ENCODE results near the gene CHST2. TPM values are rescaled to one million over a fixed set of nuclear protein-coding genes. Genes with fewer than 3 reads are reported as not detected.
"Not testable (repeated sequence)": the region's sequence is repeated elsewhere in the genome, so short reads cannot be mapped to it uniquely, and the experiment has no call there.

CHST2 gene, protein sequence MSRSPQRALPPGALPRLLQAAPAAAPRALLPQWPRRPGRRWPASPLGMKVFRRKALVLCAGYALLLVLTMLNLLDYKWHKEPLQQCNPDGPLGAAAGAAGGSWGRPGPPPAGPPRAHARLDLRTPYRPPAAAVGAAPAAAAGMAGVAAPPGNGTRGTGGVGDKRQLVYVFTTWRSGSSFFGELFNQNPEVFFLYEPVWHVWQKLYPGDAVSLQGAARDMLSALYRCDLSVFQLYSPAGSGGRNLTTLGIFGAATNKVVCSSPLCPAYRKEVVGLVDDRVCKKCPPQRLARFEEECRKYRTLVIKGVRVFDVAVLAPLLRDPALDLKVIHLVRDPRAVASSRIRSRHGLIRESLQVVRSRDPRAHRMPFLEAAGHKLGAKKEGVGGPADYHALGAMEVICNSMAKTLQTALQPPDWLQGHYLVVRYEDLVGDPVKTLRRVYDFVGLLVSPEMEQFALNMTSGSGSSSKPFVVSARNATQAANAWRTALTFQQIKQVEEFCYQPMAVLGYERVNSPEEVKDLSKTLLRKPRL
- total RNA-seq = 22.5 and 40.2 TPM in 2 replicates

DNA sequence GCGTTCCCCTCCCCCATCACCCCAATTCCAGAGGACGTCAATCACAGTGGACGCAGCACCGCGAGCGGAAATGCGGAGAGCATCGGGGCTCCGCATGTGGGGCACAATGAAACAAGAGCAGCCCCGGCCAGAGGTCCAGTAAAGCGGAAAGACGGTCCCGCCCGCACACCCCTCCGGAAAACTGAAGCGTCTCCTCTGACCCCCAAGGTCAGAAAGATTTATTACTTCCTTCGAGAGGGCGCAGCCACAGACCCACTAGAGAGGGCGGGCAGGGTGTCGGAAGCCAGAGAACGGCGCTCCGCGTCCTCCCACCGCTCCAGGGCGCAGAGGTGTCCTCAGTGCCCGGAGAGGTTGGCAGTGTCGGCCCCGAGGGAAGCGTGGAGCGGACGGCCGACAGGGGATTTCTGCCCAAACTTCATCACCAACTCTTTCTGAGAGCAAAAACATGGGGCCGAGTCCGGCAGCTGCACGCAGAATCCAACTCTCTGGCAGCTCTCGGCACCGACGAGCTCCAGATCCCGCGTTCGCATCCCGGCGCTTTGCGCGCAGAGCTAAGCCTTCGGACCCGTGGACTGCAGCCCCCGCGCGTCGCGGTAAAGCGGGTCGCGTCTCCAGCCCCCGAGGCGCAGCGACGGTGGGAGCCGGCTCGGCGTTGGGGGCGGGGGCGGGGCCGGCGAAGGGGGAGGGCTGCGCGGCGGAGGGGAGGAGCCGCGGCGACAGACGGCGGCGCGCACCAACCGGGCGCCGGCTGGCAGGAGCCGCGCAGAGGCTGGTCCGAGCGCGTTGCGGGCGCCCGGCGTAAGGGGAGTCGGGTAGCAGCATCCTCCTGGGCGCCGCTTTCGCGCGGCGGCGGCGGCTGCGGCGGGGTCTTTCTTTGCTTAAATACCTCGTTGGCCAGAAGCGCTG, at the start of gene CHST2:
Gene CHST2, plus strand, starts transcription at position 763 of the 906 bp plus-strand sequence. CDS start 1,046 bp downstream, outside the sequence.
- H3K4me3 ChIP-seq (ENCODE audit: low read depth, low read length) = peak within 1 kb of the TSS; percentile 82
- TF ChIP-seq, protein P1, sequence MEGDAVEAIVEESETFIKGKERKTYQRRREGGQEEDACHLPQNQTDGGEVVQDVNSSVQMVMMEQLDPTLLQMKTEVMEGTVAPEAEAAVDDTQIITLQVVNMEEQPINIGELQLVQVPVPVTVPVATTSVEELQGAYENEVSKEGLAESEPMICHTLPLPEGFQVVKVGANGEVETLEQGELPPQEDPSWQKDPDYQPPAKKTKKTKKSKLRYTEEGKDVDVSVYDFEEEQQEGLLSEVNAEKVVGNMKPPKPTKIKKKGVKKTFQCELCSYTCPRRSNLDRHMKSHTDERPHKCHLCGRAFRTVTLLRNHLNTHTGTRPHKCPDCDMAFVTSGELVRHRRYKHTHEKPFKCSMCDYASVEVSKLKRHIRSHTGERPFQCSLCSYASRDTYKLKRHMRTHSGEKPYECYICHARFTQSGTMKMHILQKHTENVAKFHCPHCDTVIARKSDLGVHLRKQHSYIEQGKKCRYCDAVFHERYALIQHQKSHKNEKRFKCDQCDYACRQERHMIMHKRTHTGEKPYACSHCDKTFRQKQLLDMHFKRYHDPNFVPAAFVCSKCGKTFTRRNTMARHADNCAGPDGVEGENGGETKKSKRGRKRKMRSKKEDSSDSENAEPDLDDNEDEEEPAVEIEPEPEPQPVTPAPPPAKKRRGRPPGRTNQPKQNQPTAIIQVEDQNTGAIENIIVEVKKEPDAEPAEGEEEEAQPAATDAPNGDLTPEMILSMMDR (IDR thresholded peaks at IDR 0.05; ENCODE audit: insufficient read depth, low read depth, low read length) = no peak
- DNase-seq (ENCODE audit: low read depth) = peak; percentile 80

DNA sequence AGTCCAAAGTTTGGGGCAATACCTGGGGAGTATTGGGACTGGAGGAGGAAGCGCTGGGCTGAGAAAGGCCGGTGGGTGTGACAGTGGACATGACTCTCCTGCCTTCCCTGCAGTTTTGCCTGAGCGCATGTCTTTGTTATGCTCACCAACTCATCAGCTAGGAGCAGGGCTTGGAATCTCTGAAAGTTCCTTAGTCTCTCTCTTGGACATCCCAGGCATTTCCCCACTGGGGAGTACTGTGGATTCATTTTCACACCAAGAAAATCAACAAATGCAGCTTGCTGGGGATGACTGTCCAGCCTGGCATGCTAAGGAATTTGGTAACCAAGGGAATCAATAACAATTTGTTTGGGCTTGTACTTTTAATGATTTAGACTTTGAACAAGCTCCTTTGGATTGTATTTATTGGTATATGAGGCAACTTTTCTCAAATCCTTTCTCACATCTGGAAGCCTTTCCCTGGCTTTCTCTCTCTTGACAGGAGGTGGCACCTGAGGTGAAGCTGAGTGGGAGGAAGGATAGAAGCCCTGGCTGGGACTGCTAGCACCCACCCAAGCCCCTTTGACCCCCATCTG, 48.5 kb upstream of the CHST2 start:
- peak; percentile 91 for DNase-seq (ENCODE audit: low read depth)

DNA sequence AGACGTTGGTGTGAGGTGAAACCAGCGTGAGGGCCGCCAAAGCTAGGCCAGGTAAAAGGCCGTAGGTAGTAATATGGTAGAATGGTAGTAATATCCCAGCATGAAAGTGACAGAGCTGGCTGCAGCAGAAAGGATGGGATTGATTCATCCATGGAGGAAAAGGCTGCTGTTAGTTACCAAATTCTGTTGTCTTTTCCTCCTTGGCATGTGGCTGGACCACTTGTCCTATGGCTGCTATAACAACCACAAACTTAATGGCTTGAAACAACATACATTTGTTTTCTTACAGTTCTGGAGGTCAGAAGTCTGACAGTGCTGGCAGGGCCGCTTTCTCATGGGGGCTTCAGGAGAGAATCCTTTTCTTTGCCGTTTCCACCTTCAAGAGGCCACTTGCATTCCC, 47.8 kb upstream of the CHST2 start:
- no peak overlapping the region for H3K4me3 ChIP-seq (ENCODE audit: low read depth, low read length)
- no peak for DNase-seq (ENCODE audit: low read depth)
- TF ChIP-seq, protein P1 (IDR thresholded peaks at IDR 0.05; ENCODE audit: insufficient read depth, low read depth, low read length) = no peak

More for the DNA sequence above, 48.5 kb upstream of the CHST2 start:
- H3K4me3 ChIP-seq (ENCODE audit: low read depth, low read length) = no peak overlapping the region
- TF ChIP-seq, protein P1 (IDR thresholded peaks at IDR 0.05; ENCODE audit: insufficient read depth, low read depth, low read length) = no peak

DNA sequence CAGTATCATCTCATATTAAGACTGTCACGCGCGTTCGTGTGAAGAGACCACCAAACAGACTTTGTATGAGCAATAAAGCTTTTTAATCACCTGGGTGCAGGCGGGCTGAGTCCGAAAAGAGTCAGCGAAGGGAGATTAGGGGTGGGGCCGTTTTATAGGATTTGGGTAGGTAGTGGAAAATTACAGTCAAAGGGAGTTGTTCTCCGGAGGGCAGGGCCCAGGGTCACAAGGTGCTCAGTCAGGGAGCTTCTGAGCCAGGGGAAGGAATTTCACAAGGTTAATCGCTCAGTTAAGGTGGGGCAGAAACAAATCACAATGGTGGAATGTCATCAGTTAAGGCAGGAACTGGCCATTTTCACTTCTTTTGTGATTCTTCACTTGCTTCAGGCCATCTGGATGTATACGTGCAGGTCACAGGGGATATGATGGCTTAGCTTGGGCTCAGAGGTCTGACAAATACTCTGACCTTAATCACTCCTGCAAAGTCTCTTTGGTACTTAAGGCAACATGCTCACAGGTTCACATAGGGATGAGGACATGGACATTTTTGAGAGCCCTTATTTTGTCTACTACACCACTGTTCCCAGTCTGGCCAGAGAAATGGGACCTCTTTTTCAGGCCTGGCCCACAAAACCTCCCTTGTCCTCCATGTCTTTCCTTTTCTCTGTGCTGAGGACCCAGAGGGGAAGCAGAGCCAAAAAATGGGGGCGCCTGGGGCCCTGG, 47.1 kb upstream of the CHST2 start:
- H3K4me3 ChIP-seq (ENCODE audit: low read depth, low read length); DNase-seq (ENCODE audit: low read depth): not testable (repeated sequence)

DNA sequence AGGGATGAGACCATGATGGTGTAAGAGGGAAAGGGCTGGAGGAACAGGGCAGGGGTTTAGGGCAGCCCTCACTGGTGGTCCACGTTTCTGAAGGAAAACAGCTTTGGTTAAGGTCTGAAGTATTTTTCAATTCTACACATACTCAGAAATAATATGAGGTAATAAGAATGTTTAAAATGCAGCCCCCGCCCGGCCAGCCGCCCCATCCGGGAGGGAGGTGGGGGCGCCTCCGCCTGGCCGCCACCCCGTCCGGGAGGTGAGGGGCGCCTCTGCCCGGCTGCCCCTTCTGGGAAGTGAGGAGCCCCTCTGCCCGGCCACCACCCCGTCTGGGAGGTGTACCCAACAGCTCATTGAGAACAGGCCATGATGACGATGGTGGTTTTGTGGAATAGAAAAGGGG, 46.0 kb upstream of the CHST2 start:
- H3K4me3 ChIP-seq (ENCODE audit: low read depth, low read length); DNase-seq (ENCODE audit: low read depth): not testable (repeated sequence)

DNA sequence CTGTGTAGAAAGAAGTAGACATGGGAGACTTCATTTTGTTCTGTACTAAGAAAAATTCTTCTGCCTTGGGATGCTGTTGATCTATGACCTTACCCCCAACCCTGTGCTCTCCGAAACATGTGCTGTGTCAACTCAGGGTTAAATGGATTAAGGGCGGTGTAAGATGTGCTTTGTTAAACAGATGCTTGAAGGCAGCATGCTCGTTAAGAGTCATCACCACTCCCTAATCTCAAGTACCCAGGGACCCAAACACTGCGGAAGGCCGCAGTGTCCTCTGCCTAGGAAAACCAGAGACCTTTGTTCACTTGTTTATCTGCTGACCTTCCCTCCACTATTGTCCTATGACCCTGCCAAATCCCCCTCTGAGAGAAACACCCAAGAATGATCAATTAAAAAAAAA, 45.6 kb upstream of the CHST2 start:
- not testable (repeated sequence) for H3K4me3 ChIP-seq (ENCODE audit: low read depth, low read length); DNase-seq (ENCODE audit: low read depth)

DNA sequence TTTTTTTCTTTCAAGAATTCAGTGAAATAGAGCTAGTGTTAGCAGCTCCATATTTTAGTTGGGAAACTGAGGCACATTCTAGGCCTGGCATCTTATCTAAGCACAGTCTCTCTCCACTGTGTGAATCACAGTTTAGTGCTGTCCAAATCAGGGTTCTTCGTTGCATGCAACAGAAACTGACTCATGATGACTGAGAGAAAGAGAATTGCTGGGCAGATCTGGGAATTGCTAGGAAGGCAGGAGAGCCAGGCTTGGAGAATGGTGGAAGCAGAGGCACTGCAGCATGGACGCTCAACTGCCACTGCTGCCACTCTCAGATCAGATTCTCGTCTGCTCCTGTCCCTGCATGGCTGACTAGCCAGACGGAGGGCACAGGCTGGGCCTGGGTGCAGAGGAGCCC, 40.7 kb upstream of the CHST2 start:
- TF ChIP-seq, protein P1 (IDR thresholded peaks at IDR 0.05; ENCODE audit: insufficient read depth, low read depth, low read length) = no peak
- peak; percentile 30 for DNase-seq (ENCODE audit: low read depth)
- H3K4me3 ChIP-seq (ENCODE audit: low read depth, low read length) = no peak overlapping the region
